Mucosa of descending colon (tissue), 3 donors: ENCODE measurements around the gene PCOLCE2. TPM values are rescaled to one million over a fixed set of nuclear protein-coding genes. Genes with fewer than 3 reads are reported as not detected.

Experiments used
- ATAC-seq: fragments of 200-7000 bp; cut with Tn5 transposase; one replicate; pipeline ENCODE4 v1.9.1; 2020; ENCODE audit warnings: mild to moderate bottlenecking, moderate library complexity
- DNase-seq, 3 donors: peaks; one replicate each; pipeline ENCODE4 v3.0.0-alpha.2; 2020
- H3K36me3 ChIP-seq: fragments of 200-600 bp; one replicate; pipeline ENCODE4 v1.8.0; 2021; ENCODE audit warnings: low read depth, mild to moderate bottlenecking
- H3K4me1 ChIP-seq: fragments of 200-600 bp; one replicate; pipeline ENCODE4 v1.8.0; 2021; ENCODE audit warnings: low read depth, mild to moderate bottlenecking
- H3K4me3 ChIP-seq: fragments of 200-600 bp; one replicate; pipeline ENCODE4 v1.8.0; 2021; ENCODE audit warnings: mild to moderate bottlenecking
- H3K9me3 ChIP-seq: fragments of 200-600 bp; one replicate; pipeline ENCODE4 v1.8.0; 2021; ENCODE audit warnings: mild to moderate bottlenecking
- CTCF ChIP-seq: fragments of 200-600 bp; IDR thresholded peaks from one replicate; pipeline ENCODE4 v1.8.0; 2022; ENCODE audit warnings: antibody characterized with exemption, mild to moderate bottlenecking
- intact Hi-C, 2 donors: fragments of 100-400 bp; cut with DNase I in 1 of 2; cut with micrococcal nuclease in 1 of 2; formaldehyde crosslinking; loops; one replicate each; pipeline versions ENCODE4 v1.11.0 to v1.11.1; 2022; cut with DNase I, micrococcal nuclease
- long read RNA-seq, 2 donors: library from polyadenylated mRNA; unstranded; transcript quantifications; one replicate each; pipeline ENCODE4 v2.0.0, GENCODE V29; 2019 to 2021
- total RNA-seq, 3 donors: library from RNA; stranded (reverse); fragmentation: NEBNext Ultra II Directional in 2 of 3; extraction: Animal tissue kit (Norgen Biotek cat#: 25700) in 2 of 3; gene quantifications; one replicate each; pipeline versions ENCODE4 v1.2.1 to v1.2.4, GENCODE V29; 2021 to 2023
- donor health status: DM: no; HTN: no; CAD: no; lungs with moderate emphysema.
- donor health status: DM: no; HTN: no; CAD: no.
- donor health status: DM: no; HTN: yes; CAD: no.

The PCOLCE2 gene, protein sequence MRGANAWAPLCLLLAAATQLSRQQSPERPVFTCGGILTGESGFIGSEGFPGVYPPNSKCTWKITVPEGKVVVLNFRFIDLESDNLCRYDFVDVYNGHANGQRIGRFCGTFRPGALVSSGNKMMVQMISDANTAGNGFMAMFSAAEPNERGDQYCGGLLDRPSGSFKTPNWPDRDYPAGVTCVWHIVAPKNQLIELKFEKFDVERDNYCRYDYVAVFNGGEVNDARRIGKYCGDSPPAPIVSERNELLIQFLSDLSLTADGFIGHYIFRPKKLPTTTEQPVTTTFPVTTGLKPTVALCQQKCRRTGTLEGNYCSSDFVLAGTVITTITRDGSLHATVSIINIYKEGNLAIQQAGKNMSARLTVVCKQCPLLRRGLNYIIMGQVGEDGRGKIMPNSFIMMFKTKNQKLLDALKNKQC
- 1 to 10 TPM; 1.5 to 8.4 (median 2.3) TPM for total RNA-seq
- long read RNA-seq, donor 1, transcript PCOLCE2-201 (9 exons, 2,021 nt), result major isoform, 12 of 12 reads
- long read RNA-seq, donor 1, partial matches to known transcripts, result 0 of 12 reads
- long read RNA-seq, donor 1, other reads (novel, unspliced or antisense), result 0 of 12 reads
- long read RNA-seq, donor 2, partial matches to known transcripts, result 0 of 1 reads
- long read RNA-seq, donor 2, other reads (novel, unspliced or antisense), result 0 of 1 reads

DNA sequence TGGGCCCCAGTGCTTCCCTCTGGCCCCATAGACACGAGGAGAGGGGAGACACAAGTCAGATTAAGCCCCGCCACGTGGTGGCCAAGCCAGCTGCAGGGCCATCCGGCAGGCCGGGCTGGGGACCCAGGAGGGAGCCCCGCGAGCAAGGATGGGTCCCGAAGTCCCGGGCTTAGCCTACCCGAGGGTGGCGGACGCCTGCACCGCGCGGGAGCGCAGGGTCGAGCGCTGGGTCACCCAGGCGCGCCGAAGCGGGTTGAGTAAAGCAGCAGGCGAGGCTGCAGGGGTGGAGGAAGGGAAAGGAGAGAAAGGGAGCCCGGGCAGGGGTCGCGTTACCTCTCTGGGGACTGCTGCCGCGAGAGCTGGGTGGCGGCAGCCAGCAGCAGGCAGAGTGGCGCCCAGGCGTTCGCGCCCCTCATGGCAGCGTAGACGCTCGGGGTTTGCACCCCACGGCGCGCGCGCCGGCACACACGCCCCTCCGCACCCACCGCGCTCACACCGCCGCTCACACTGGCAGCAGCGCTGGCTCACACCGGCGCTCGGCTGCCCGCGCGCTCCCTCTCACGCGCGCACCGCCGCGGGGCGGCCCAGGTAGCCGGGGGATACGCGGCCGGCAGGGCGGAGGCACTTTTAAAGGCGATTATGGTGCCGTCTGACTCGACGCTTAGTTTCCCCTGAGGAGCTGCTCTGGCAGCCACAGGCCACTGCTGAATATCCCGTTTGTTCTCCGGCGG, at the start of gene PCOLCE2:
PCOLCE2 (minus strand) TSS at position 603 of the 731 bp plus-strand sequence; CDS start at position 416, 187 bp downstream.
- DNase-seq (peak in 2 of 3 donors; percentile 34 to 51), ATAC-seq (peak; percentile 70)
- no peak for TF ChIP-seq CTCF
- no peaks in the 10 kb centered on the region for H3K36me3 ChIP-seq
- H3K4me1 ChIP-seq, result peaks cover 10% of the 10 kb centered on the region
- no peak within 1 kb of the TSS for H3K4me3 ChIP-seq
- intact Hi-C loops, result no loop called here
- no peaks in the 10 kb centered on the region for H3K9me3 ChIP-seq

GRCh38 chr3:142935963-142936362, 47.1 kb upstream of the PCOLCE2 start:
- Histone ChIP-seq H3K4me3 (no peak overlapping the region), H3K9me3 (no peaks in the 10 kb centered on the region), H3K4me1 (no peaks in the 10 kb centered on the region), H3K36me3 (no peaks in the 10 kb centered on the region)
- intact Hi-C loops, result no loop called here
- ATAC-seq, result peak; percentile 91
- peak in 1 of 3 donors; percentile 35 for DNase-seq
- TF ChIP-seq CTCF, result no peak

- TF ChIP-seq CTCF, result no peak
- no peaks in the 10 kb centered on the region for H3K36me3 ChIP-seq
- no peak overlapping the region for H3K4me3 ChIP-seq
- DNase-seq (no peak), ATAC-seq (no peak)
- H3K9me3 ChIP-seq, result no peaks in the 10 kb centered on the region
- intact Hi-C loops, result no loop called here
- peaks cover 5% of the 10 kb centered on the region for H3K4me1 ChIP-seq
Observed at GRCh38 chr3:142934887-142935269, 46.0 kb upstream of the PCOLCE2 start.

DNA sequence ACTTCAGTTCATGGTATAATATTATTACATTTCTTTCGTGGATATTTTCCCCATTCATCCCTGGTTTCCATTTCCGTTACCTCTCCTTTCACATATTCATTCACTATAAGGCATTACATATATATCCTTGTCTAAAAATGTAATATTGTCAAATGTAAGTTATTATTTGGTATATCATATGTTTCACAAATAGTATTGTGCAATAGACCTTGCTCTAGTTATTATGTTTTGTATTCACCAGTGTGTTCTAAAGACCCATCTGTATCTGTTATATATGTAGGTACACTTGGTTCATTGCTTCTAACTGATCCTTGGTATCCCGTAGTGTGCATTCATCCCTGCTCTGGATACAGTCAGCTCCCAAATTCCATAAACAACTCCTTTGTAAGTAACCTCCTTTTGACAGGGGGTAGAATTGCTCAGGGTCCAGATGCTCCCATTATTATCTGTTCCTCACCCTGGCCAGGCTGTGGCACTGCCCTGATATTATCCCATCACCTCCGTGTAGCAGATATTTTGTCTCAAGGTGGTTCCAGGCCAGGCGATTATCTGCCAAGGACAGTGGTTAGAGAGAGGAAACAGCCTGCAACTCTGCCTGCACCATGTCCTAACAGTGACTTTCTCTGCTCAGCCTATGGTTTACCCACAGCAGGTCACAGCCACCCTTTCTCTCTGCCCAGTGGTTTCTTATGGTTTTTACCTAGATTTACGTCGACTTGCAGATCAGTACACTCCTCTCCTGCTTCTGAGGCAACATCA, 45.4 kb upstream of the PCOLCE2 start:
- DNase-seq (no peak), ATAC-seq (no peak)
- intact Hi-C loops, result no loop called here
- Histone ChIP-seq H3K4me3 (no peak overlapping the region), H3K9me3 (no peaks in the 10 kb centered on the region), H3K4me1 (peaks cover 6% of the 10 kb centered on the region), H3K36me3 (no peaks in the 10 kb centered on the region)
- no peak for TF ChIP-seq CTCF

GRCh38 chr3:142931222-142931621, 42.3 kb upstream of the PCOLCE2 start:
- TF ChIP-seq CTCF, result no peak
- H3K36me3 ChIP-seq, result no peaks in the 10 kb centered on the region
- ATAC-seq (no peak), DNase-seq (no peak)
- H3K9me3 ChIP-seq, result no peaks in the 10 kb centered on the region
- intact Hi-C loops, result no loop called here
- peaks cover 6% of the 10 kb centered on the region for H3K4me1 ChIP-seq
- no peak overlapping the region for H3K4me3 ChIP-seq
